Measurements from ENCODE around the gene DRD4.

Gene DRD4

DNA sequence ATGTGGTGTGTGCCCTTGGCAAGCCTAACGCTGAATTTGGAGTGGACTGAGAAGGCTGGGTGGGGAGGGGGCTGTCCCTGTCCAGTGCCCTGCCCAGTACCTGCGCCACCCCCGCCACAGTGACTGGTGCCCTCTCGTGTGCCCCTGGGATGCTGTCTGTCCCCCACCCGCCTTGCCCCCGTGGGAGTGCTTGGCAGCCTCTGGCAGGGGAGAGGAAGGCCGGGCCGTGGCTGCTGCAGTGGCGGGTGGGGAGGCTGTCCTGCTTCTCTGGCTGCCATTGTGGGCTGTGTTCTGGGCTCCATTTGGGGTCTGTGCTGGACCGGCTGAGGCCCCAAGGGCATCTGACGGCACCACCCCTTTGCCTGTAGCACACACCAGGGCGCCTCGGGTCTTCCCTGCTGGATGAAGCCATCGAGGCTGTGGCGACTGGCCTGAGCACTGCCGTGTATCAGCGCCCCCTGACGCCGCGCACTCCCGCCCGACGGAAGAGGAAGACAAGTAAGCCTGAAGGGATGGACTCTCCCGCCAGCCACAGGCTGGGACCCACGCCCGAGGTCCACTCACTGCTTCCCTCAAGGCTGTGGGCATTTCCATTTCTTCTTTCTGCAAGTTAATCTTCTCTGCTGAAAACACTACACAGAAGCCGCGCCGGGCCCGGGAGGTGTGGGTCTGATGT lies 38.9 kb upstream of the DRD4 start:
- Histone ChIP-seq H3K23ac (ENCODE audit: low read length) (no peak overlapping the region), H3K4ac (ENCODE audit: low read depth, low read length) (no peak overlapping the region), H3K27ac (ENCODE audit: low read depth, low read length) (no peak overlapping the region), H3K56ac (ENCODE audit: low read length) (no peak overlapping the region), H3K18ac (ENCODE audit: low read length) (no peak overlapping the region), H3K4me3 (ENCODE audit: low read length) (no peak overlapping the region), H2BK15ac (replicated peaks; ENCODE audit: low read depth) (no peak overlapping the region), H4K5ac (ENCODE audit: low read length) (no peak overlapping the region), H3K9ac (ENCODE audit: low read length) (no peak overlapping the region), H3K4me1 (ENCODE audit: control insufficient read depth, low read depth, low read length) (no peaks in the 10 kb centered on the region), H3K4me2 (ENCODE audit: low read length) (no peak overlapping the region), H3K27me3 (ENCODE audit: insufficient read depth, low read length, poor library complexity) (no peaks in the 10 kb centered on the region), H2BK120ac (ENCODE audit: low read depth, low read length) (no peak overlapping the region), H3K36me3 (ENCODE audit: control insufficient read depth, insufficient read depth, low read length) (peaks cover 32% of the 10 kb centered on the region), H4K8ac (ENCODE audit: low read depth, low read length) (no peak overlapping the region), H3K79me1 (ENCODE audit: low read length) (peaks cover 5% of the 10 kb centered on the region), H2AK5ac (ENCODE audit: low read length) (no peak overlapping the region), H3K79me2 (ENCODE audit: control insufficient read depth, insufficient read depth, low read length) (no peaks in the 10 kb centered on the region), H2BK5ac (ENCODE audit: low read length) (no peak overlapping the region)
- no CpG with 5 or more reads among the region's 30 CpGs for WGBS (ENCODE audit: extremely low coverage, insufficient coverage, low lambda C conversion rate)
- DNase-seq = no peak

DNA sequence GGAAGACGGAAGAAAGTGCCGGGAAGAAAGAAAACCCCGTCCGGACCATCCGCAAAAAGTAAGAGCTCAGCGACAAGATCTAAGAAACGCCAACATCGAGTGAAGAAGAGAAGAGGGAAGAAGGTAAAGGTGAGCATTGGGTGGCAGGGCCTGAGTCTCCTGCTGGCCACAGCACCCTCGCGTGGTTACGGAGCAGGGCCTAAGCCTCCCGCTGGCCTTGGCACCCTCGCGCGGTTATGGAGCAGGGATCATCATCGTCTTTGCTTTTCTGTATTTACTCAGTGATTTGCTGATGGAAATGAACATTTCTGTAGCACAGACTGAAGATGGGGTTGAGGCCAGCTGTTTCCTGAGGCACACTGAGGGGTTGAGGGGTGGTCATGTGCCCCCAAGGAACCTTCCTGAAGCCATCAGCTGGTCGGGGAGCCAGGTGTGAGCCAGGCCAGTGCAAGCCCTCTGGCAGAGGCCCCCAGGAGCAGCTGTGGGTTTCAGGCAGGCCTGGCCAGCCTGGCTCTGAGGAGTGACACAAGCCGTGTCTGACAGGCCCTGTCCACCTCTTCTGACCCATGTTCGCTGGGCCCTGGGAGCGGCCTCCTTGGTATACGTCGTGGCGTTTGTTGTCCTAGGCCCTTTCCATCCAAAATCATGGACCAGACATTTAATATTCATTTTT lies 35.4 kb upstream of the DRD4 start:
- H3K4me1 ChIP-seq (ENCODE audit: control insufficient read depth, low read depth, low read length) = no peaks in the 10 kb centered on the region
- H3K18ac ChIP-seq (ENCODE audit: low read length) = no peak overlapping the region
- no peaks in the 10 kb centered on the region for H3K27me3 ChIP-seq (ENCODE audit: insufficient read depth, low read length, poor library complexity)
- no peak overlapping the region for H4K5ac ChIP-seq (ENCODE audit: low read length)
- no peak overlapping the region for H3K4me2 ChIP-seq (ENCODE audit: low read length)
- no peak overlapping the region for H3K4me3 ChIP-seq (ENCODE audit: low read length)
- no peak overlapping the region for H3K56ac ChIP-seq (ENCODE audit: low read length)
- DNase-seq = no peak
- H3K79me1 ChIP-seq (ENCODE audit: low read length) = peaks cover 1% of the 10 kb centered on the region
- H3K79me2 ChIP-seq (ENCODE audit: control insufficient read depth, insufficient read depth, low read length) = no peaks in the 10 kb centered on the region
- H3K23ac ChIP-seq (ENCODE audit: low read length) = no peak overlapping the region
- H3K9ac ChIP-seq (ENCODE audit: low read length) = no peak overlapping the region
- H2BK120ac ChIP-seq (ENCODE audit: low read depth, low read length) = no peak overlapping the region
- H3K27ac ChIP-seq (ENCODE audit: low read depth, low read length) = no peak overlapping the region
- H3K36me3 ChIP-seq (ENCODE audit: control insufficient read depth, insufficient read depth, low read length) = peaks cover 25% of the 10 kb centered on the region
- H3K4ac ChIP-seq (ENCODE audit: low read depth, low read length) = no peak overlapping the region
- H2BK15ac ChIP-seq (replicated peaks; ENCODE audit: low read depth) = no peak overlapping the region
- H4K8ac ChIP-seq (ENCODE audit: low read depth, low read length) = no peak overlapping the region
- no peak overlapping the region for H2BK5ac ChIP-seq (ENCODE audit: low read length)
- H2AK5ac ChIP-seq (ENCODE audit: low read length) = no peak overlapping the region
- no CpG with 5 or more reads among the region's 23 CpGs for WGBS (ENCODE audit: extremely low coverage, insufficient coverage, low lambda C conversion rate)

DNA sequence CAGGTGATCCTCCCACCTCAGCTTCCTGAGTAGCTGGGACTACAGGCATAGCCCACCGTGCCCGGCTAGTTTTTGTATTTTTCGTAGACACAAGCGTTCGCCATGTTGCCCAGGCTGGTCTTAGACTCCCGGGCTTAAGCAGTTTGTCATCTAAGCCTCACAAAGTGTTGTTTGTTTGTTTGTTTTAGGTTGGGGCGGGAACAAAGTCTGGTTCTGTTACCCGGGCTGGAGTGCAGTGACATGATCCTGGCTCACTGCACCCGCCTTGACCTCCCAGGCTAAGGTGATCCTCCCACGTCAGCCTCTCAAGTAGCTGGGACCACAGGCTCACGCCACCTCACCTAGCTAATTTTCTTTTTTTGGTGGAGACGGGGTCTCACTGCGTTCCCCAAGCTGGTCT lies 33.9 kb upstream of the DRD4 start:
- no peak overlapping the region for H4K8ac ChIP-seq (ENCODE audit: low read depth, low read length)
- no peaks in the 10 kb centered on the region for H3K27me3 ChIP-seq (ENCODE audit: insufficient read depth, low read length, poor library complexity)
- H3K36me3 ChIP-seq (ENCODE audit: control insufficient read depth, insufficient read depth, low read length) = peaks cover 26% of the 10 kb centered on the region
- no peak overlapping the region for H2BK15ac ChIP-seq (replicated peaks; ENCODE audit: low read depth)
- WGBS (ENCODE audit: extremely low coverage, insufficient coverage, low lambda C conversion rate) = no CpG with 5 or more reads among the region's 13 CpGs
- no peak for DNase-seq
- H3K79me1 ChIP-seq (ENCODE audit: low read length) = no peaks in the 10 kb centered on the region
- no peak overlapping the region for H2AK5ac ChIP-seq (ENCODE audit: low read length)
- no peak overlapping the region for H3K27ac ChIP-seq (ENCODE audit: low read depth, low read length)
- H4K5ac ChIP-seq (ENCODE audit: low read length) = no peak overlapping the region
- H3K9ac ChIP-seq (ENCODE audit: low read length) = no peak overlapping the region
- no peak overlapping the region for H3K4me3 ChIP-seq (ENCODE audit: low read length)
- no peak overlapping the region for H3K4me2 ChIP-seq (ENCODE audit: low read length)
- H3K4ac ChIP-seq (ENCODE audit: low read depth, low read length) = no peak overlapping the region
- no peaks in the 10 kb centered on the region for H3K4me1 ChIP-seq (ENCODE audit: control insufficient read depth, low read depth, low read length)
- H3K23ac ChIP-seq (ENCODE audit: low read length) = no peak overlapping the region
- no peak overlapping the region for H2BK120ac ChIP-seq (ENCODE audit: low read depth, low read length)
- H3K56ac ChIP-seq (ENCODE audit: low read length) = no peak overlapping the region
- H3K18ac ChIP-seq (ENCODE audit: low read length) = no peak overlapping the region
- H2BK5ac ChIP-seq (ENCODE audit: low read length) = no peak overlapping the region
- H3K79me2 ChIP-seq (ENCODE audit: control insufficient read depth, insufficient read depth, low read length) = no peaks in the 10 kb centered on the region

DNA sequence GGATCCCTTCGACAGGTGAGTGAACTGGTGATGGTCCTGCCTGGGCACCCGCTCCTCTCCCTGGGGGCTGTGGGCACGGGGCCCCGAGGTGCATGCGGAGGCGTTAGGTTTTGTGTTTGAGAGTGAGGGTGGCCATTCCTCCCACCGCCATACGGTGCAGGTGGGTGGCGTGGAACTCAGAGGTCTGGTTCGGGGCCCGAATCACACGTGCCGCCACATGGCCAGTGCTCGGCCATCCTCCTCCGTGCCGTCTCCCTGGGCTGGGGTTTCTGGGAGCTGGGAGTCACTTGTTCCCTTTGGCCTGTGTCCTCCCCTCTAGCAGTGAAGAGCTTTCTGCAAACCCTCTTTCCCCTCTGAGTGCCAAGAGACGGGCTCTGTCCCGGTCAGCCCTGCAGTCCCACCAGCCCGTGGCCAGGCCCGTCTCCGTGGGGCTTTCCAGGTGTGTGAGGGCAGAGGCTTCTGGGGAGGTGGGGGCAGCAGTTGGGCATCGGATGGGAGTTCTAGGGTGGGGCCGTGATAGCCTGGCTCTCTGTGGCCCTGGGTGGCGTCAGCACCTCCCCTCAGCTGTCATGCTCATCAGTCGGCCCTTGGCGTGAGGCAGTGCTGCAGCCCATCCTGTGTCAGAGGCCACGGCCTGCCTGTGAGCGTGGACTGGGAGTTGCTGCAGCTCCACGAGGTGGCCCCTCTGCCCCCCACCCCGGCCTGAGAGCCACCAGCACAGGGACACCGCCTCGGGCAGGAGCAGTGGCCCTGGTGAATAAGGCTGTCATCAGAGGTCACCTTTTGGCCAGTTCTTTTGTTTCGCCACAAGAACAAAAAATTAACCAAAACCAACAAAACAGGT lies 31.6 kb upstream of the DRD4 start:
- H3K27ac ChIP-seq (ENCODE audit: low read depth, low read length) = no peak overlapping the region
- H3K36me3 ChIP-seq (ENCODE audit: control insufficient read depth, insufficient read depth, low read length) = peaks cover 26% of the 10 kb centered on the region
- WGBS (ENCODE audit: extremely low coverage, insufficient coverage, low lambda C conversion rate) = no CpG with 5 or more reads among the region's 33 CpGs

DNA sequence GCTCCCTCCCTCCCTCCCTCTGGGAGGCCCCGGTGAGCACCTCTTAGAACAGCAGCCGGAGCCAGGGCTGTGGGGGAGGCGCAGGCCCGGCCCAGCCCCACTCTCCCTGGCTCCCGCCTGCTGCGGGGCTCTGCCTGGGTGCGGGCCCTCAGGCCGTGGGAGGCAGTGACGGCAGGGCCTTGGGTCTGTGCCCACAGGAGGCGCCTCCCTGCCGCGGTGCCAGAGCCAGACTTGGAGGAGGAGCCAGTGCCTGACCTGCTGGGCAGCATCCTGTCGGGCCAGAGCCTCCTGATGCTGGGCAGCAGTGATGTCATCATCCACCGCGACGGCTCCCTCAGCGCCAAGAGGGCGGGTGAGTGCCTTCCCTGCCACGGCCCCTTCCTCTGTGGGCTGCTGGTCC lies 30.8 kb upstream of the DRD4 start:
- Histone ChIP-seq H2AK5ac (ENCODE audit: low read length) (no peak overlapping the region), H3K4ac (ENCODE audit: low read depth, low read length) (no peak overlapping the region), H3K4me3 (ENCODE audit: low read length) (no peak overlapping the region), H3K18ac (ENCODE audit: low read length) (no peak overlapping the region), H3K9ac (ENCODE audit: low read length) (no peak overlapping the region), H3K27ac (ENCODE audit: low read depth, low read length) (no peak overlapping the region), H3K4me1 (ENCODE audit: control insufficient read depth, low read depth, low read length) (no peaks in the 10 kb centered on the region), H2BK5ac (ENCODE audit: low read length) (no peak overlapping the region), H4K8ac (ENCODE audit: low read depth, low read length) (no peak overlapping the region), H3K4me2 (ENCODE audit: low read length) (no peak overlapping the region), H2BK15ac (replicated peaks; ENCODE audit: low read depth) (no peak overlapping the region), H3K36me3 (ENCODE audit: control insufficient read depth, insufficient read depth, low read length) (peaks cover 26% of the 10 kb centered on the region), H3K56ac (ENCODE audit: low read length) (no peak overlapping the region), H2BK120ac (ENCODE audit: low read depth, low read length) (no peak overlapping the region), H4K5ac (ENCODE audit: low read length) (no peak overlapping the region), H3K27me3 (ENCODE audit: insufficient read depth, low read length, poor library complexity) (no peaks in the 10 kb centered on the region), H3K23ac (ENCODE audit: low read length) (no peak overlapping the region), H3K79me1 (ENCODE audit: low read length) (no peaks in the 10 kb centered on the region), H3K79me2 (ENCODE audit: control insufficient read depth, insufficient read depth, low read length) (no peaks in the 10 kb centered on the region)
- DNase-seq = no peak
- no CpG with 5 or more reads among the region's 19 CpGs for WGBS (ENCODE audit: extremely low coverage, insufficient coverage, low lambda C conversion rate)

More for the DNA sequence above, 31.6 kb upstream of the DRD4 start:
- H4K5ac ChIP-seq (ENCODE audit: low read length) = no peak overlapping the region
- H3K56ac ChIP-seq (ENCODE audit: low read length) = no peak overlapping the region
- no peak overlapping the region for H3K4me3 ChIP-seq (ENCODE audit: low read length)
- no peak overlapping the region for H3K4ac ChIP-seq (ENCODE audit: low read depth, low read length)
- H2BK15ac ChIP-seq (replicated peaks; ENCODE audit: low read depth) = no peak overlapping the region
- no peak overlapping the region for H2AK5ac ChIP-seq (ENCODE audit: low read length)
- H3K18ac ChIP-seq (ENCODE audit: low read length) = no peak overlapping the region
- H3K4me2 ChIP-seq (ENCODE audit: low read length) = no peak overlapping the region
- H3K9ac ChIP-seq (ENCODE audit: low read length) = no peak overlapping the region
- H2BK120ac ChIP-seq (ENCODE audit: low read depth, low read length) = no peak overlapping the region
- no peak for DNase-seq
- H3K79me2 ChIP-seq (ENCODE audit: control insufficient read depth, insufficient read depth, low read length) = no peaks in the 10 kb centered on the region
- no peak overlapping the region for H4K8ac ChIP-seq (ENCODE audit: low read depth, low read length)
- no peaks in the 10 kb centered on the region for H3K27me3 ChIP-seq (ENCODE audit: insufficient read depth, low read length, poor library complexity)
- H2BK5ac ChIP-seq (ENCODE audit: low read length) = no peak overlapping the region
- no peaks in the 10 kb centered on the region for H3K4me1 ChIP-seq (ENCODE audit: control insufficient read depth, low read depth, low read length)
- no peaks in the 10 kb centered on the region for H3K79me1 ChIP-seq (ENCODE audit: low read length)
- no peak overlapping the region for H3K23ac ChIP-seq (ENCODE audit: low read length)

Measured in mesendoderm (in vitro differentiated cells).